K562 (cell line): ENCODE results near the gene ZNF865. TPM values are rescaled to one million over a fixed set of nuclear protein-coding genes. Genes with fewer than 3 reads are reported as not detected.
A peak's percentile ranks its signal among the peaks of the same experiment; 100 is the strongest.

Experiments used
- CAMTA2 ChIP-seq: fragments of 250-450 bp; sonication (Bioruptor Pico); conservative IDR thresholded peaks from 2 replicates; pipeline ENCODE4 v1.5.1; 2022
- CBX3 ChIP-seq, 2 experiments: IDR thresholded peaks; 1 replicate in 1 of 2; 2 replicates in 1 of 2; pipeline ENCODE4 v1.6.1; 2012; ENCODE audit warnings: inconsistent platforms in 2 of 2, low read length in 2 of 2, borderline replicate concordance in 1 of 2, control low read depth in 1 of 2
- DLX4 ChIP-seq: fragments of 250-450 bp; sonication (Bioruptor Pico); IDR thresholded peaks from 2 replicates; pipeline ENCODE4 v1.6.1; 2021; ENCODE audit warnings: mild to moderate bottlenecking
- EGR1 ChIP-seq: fragments of 450-650 bp; conservative IDR thresholded peaks from 2 replicates; pipeline ENCODE4 v1.6.1; 2017; ENCODE audit warnings: mild to moderate bottlenecking
- ELF1 ChIP-seq: fragments of 200-800 bp; sonication (Bioruptor generic); IDR thresholded peaks from 2 replicates; pipeline ENCODE4 v1.6.1; 2016; ENCODE audit warnings: missing genetic modification characterization, missing compliant biosample characterization
- GTF2F1 ChIP-seq: IDR thresholded peaks from 2 replicates; pipeline ENCODE4 v1.6.1; 2011; ENCODE audit warnings: low read depth, low read length, improper control_type of control experiment
- KAT8 ChIP-seq: fragments of 450-650 bp; IDR thresholded peaks from 2 replicates; pipeline ENCODE4 v1.6.1; 2016; ENCODE audit warnings: low read depth, mild to moderate bottlenecking
- MTA1 ChIP-seq: fragments of 450-650 bp; IDR thresholded peaks from 2 replicates; pipeline ENCODE4 v1.6.1; 2017; ENCODE audit warnings: borderline replicate concordance
- MXI1 ChIP-seq: IDR thresholded peaks from 2 replicates; pipeline ENCODE4 v1.6.1; 2011; ENCODE audit warnings: low read depth, mild to moderate bottlenecking, improper control_type of control experiment, low read length
- NEUROD1 ChIP-seq: fragments of 150-350 bp; IDR thresholded peaks from 2 replicates; pipeline ENCODE4 v1.6.1; 2014; ENCODE audit warnings: borderline replicate concordance, low read length, low read depth; ENCODE audit not compliant: partially characterized antibody
- PTBP1 ChIP-seq: fragments of 200-400 bp; formaldehyde crosslinking; IDR thresholded peaks from 2 replicates; pipeline ENCODE4 v1.6.1; 2017; ENCODE audit warnings: low read depth, low read length
- SIN3B ChIP-seq: fragments of 450-650 bp; IDR thresholded peaks from 2 replicates; pipeline ENCODE4 v1.6.1; 2017; ENCODE audit warnings: low read depth, mild to moderate bottlenecking, moderate library complexity
- SMAD2 ChIP-seq: fragments of 150-350 bp; IDR thresholded peaks from 2 replicates; pipeline ENCODE4 v1.6.1; 2014; ENCODE audit warnings: low read depth, mild to moderate bottlenecking, low read length
- SMAD4 ChIP-seq: fragments of 250-450 bp; sonication (Bioruptor Pico); conservative IDR thresholded peaks from 2 replicates; pipeline ENCODE4 v1.8.0; 2021; ENCODE audit warnings: inconsistent platforms, mild to moderate bottlenecking, moderate library complexity
- THAP7 ChIP-seq: fragments of 250-450 bp; sonication (Bioruptor Pico); IDR thresholded peaks from 2 replicates; pipeline ENCODE4 v1.5.0; 2021
- ZBTB11 ChIP-seq, 3 experiments: fragments of 200-800 bp in 1 of 3; fragments of 250-450 bp in 1 of 3; fragments of 450-650 bp in 1 of 3; sonication (Bioruptor Pico) in 1 of 3; sonication (Bioruptor generic) in 1 of 3; formaldehyde crosslinking in 1 of 3; IDR thresholded peaks; 2 replicates each; pipeline versions ENCODE4 v1.6.1 to v1.8.0; 2016 to 2022; ENCODE audit warnings: mild to moderate bottlenecking in 2 of 3, missing genetic modification characterization in 2 of 3, missing compliant biosample characterization in 1 of 3, moderate library complexity in 1 of 3
- ZBTB34 ChIP-seq: fragments of 250-450 bp; sonication (Bioruptor Pico); IDR thresholded peaks from 2 replicates; pipeline ENCODE4 v1.8.0; 2021; ENCODE audit warnings: mild to moderate bottlenecking, moderate library complexity
- ZNF133 ChIP-seq: fragments of 250-450 bp; sonication (Bioruptor Pico); IDR thresholded peaks from 2 replicates; pipeline ENCODE4 v1.4.0; 2020; ENCODE audit warnings: mild to moderate bottlenecking
- ZNF134 ChIP-seq: fragments of 250-450 bp; sonication (Bioruptor Pico); conservative IDR thresholded peaks from 2 replicates; pipeline ENCODE4 v1.4.0; 2020
- ZNF239 ChIP-seq: fragments of 250-450 bp; sonication (Bioruptor Pico); IDR thresholded peaks from 2 replicates; pipeline ENCODE4 v1.4.0; 2020; ENCODE audit warnings: mild to moderate bottlenecking
- ZNF398 ChIP-seq: fragments of 250-450 bp; sonication (Bioruptor Pico); IDR thresholded peaks from 2 replicates; pipeline ENCODE4 v1.8.0; 2021; ENCODE audit warnings: moderate library complexity, mild to moderate bottlenecking, inconsistent platforms
- ZNF586 ChIP-seq: fragments of 450-650 bp; formaldehyde crosslinking; conservative IDR thresholded peaks from 2 replicates; pipeline ENCODE4 v1.4.0; 2020; ENCODE audit warnings: mild to moderate bottlenecking, moderate library complexity
- ZNF707 ChIP-seq: fragments of 250-450 bp; sonication (Bioruptor Pico); conservative IDR thresholded peaks from 2 replicates; pipeline ENCODE4 v1.8.0; 2022; ENCODE audit warnings: inconsistent platforms, mild to moderate bottlenecking, moderate library complexity
- polyA plus RNA-seq, 8 experiments: library from polyadenylated mRNA; depleted of rRNA in 4 of 8; stranded (reverse) in 5 of 8; unstranded in 3 of 8; fragments of >200 nt; fragmentation: Nextera tagmentation in 2 of 8; fragmentation: Illumina TruSeq in 1 of 8; extraction: Ambion mirVana in 2 of 8; extraction: Trizol in 1 of 8; gene quantifications; 2 replicates each; pipeline versions ENCODE4 v1.2.1 to v1.2.3, GENCODE V29; 2011 to 2014; ENCODE audit warnings: inconsistent platforms in 1 of 8, missing spikeins in 1 of 8
- total RNA-seq, 7 experiments: library from RNA; depleted of rRNA in 6 of 7; stranded (reverse); fragments of >200 nt in 6 of 7; fragmentation: Illumina TruSeq in 2 of 7; extraction: Trizol in 2 of 7; gene quantifications; 2 replicates each; pipeline versions ENCODE4 v1.2.1 to v1.2.3, GENCODE V29; 2011 to 2021; ENCODE audit warnings: low replicate concordance in 1 of 7

The ZNF865 gene
- total and polyA plus RNA-seq, 9 of the 15 experiments (the other 6 are each of a cell fraction or from before 2014, with no cell fraction given) = 0.40 to 18.8 (median 1.6) TPM; not detected in 2

GRCh38 chr19:55632463-55632834 lies 27.0 kb downstream of the ZNF865 start (continued):
- TF ChIP-seq ZBTB34 (no peak), ZNF133 (CRISPR knock-in tag) (no peak), CBX3 (IDR thresholded peaks at IDR 0.05; ENCODE audit: borderline replicate concordance in 1 of 2, low read length in 2 of 2) (0 out of 3 replicates have a peak, but pooled peaks of 1 of the 2 experiments have one; percentile 20), DLX4 (CRISPR knock-in tag) (no peak), EGR1 (no peak), ZNF134 (no peak), SMAD4 (no peak; the same call in 1 of the 2 replicates), ZNF586 (CRISPR knock-in tag) (no peak), ZBTB11 (CRISPR knock-in tag; IDR thresholded peaks at IDR 0.05) (peak in 1 of 3 experiments; percentile 57; a peak in 1 of 6 replicates), KAT8 (no peak), ZNF239 (CRISPR knock-in tag) (no peak), ZNF398 (CRISPR knock-in tag) (no peak), ELF1 (tag) (no peak), PTBP1 (no peak), THAP7 (no peak), NEUROD1 (no peak), MXI1 (no peak), GTF2F1 (no peak), MTA1 (no peak), SIN3B (no peak), CAMTA2 (no peak), ZNF707 (CRISPR knock-in tag) (no peak), SMAD2 (no peak)
